ENCODE data around the gene DPCD.

Gene DPCD

DNA sequence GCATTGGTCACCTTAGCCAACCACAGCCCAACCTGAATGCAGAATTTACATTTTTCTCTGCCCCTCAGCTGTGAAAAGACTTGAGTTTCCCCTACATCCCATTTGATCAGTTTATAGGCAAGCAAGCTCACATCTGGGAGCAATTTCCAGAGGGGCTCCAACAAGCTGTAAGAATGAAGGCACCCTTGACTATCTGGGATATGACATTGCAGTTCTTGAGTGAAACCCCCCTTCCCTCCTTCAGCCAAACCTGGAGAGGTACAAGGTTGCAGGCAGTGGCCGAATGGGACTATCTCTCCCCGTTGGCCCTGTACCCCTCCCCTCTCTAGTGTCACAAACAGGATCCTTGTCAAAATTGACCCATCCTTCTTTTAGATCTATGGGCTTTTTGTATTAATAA is 30.6 kb upstream of the DPCD start:
- peaks cover 0 to 30% of the 10 kb centered on the region in 2 donors for H3K27me3 ChIP-seq
- peaks cover 0 to 4% (median 0%) of the 10 kb centered on the region in 4 donors for H3K4me1 ChIP-seq
- DNase-seq, result no peak
- intact Hi-C loops (cut with DNase I; ENCODE audit: low total_unique reads), result no loop called here
- H3K36me3 ChIP-seq, result peaks cover 7 to 33% (median 20%) of the 10 kb centered on the region in 3 donors
- H3K27ac ChIP-seq, result no peak overlapping the region
- H3K4me3 ChIP-seq, result no peak overlapping the region
- no peaks in the 10 kb centered on the region for H3K9me3 ChIP-seq
- TF ChIP-seq CTCF (IDR thresholded peaks at IDR 0.05), result no peak

GRCh38 chr10:101558204-101558603 is 29.9 kb upstream of the DPCD start:
- H3K9me3 ChIP-seq, result no peaks in the 10 kb centered on the region
- peaks cover 0 to 4% (median 0%) of the 10 kb centered on the region in 4 donors for H3K4me1 ChIP-seq
- intact Hi-C loops (cut with DNase I; ENCODE audit: low total_unique reads), result no loop called here
- no peak for TF ChIP-seq CTCF (IDR thresholded peaks at IDR 0.05)
- no peak overlapping the region for H3K27ac ChIP-seq
- H3K27me3 ChIP-seq, result peaks cover 0 to 36% of the 10 kb centered on the region in 2 donors
- H3K36me3 ChIP-seq, result peaks cover under 1 to 27% (median 13%) of the 10 kb centered on the region in 3 donors
- no peak for DNase-seq
- H3K4me3 ChIP-seq, result no peak overlapping the region

- TF ChIP-seq CTCF (IDR thresholded peaks at IDR 0.05), result no peak
- intact Hi-C loops (cut with DNase I; ENCODE audit: low total_unique reads), result no loop called here
- H3K36me3 ChIP-seq, result peaks cover 0 to 20% (median 6%) of the 10 kb centered on the region in 3 donors
Observed at GRCh38 chr10:101558671-101559595, 29.2 kb upstream of the DPCD start.

DNA sequence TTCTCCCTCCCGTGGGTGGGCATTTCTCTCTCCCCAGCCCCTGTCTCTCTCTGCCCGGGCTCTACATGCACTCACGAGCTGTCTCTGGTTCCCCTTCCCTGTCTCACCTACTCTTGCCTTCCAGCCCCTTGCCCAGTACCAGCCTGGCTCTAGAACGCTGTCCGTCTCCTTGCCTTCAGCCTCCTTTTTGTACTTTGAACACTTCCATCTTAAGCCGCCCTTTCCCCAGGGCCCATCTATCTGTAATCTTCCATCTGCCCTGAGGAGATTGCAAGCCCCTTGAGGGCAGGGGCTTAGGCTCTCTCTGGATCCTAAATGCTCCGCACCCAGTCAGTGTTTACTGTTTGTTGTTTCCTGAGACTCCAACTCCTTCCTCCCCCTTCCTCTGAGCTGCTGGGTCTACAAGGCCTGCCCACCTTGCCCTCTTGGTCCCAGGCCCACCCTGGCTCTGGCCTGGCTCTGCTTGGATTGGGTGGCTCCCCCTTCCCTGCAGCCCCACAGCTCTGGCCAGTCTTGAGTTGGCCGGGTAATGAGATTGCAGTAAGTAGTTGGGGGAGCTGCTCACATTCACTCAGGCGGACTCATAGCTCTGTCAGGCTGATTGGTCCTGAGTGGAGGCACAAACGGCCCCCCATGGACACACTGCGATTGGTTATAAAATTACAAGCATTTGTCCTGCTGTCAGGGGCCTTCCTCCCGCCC is 28.4 kb upstream of the DPCD start:
- no peak overlapping the region for H3K27ac ChIP-seq
- H3K4me3 ChIP-seq, result no peak overlapping the region
- peak in 1 of 2 donors; percentile 3 for DNase-seq
- H3K9me3 ChIP-seq, result no peaks in the 10 kb centered on the region
- H3K27me3 ChIP-seq, result peaks cover 0 to 52% of the 10 kb centered on the region in 2 donors
- intact Hi-C loops (cut with DNase I; ENCODE audit: low total_unique reads), result loop anchor here (10.0 kb wide), 1 partner anchor 285 kb away; no protein-coding TSS in a partner anchor
- H3K36me3 ChIP-seq, result peaks cover 0 to 12% (median 0%) of the 10 kb centered on the region in 3 donors
- peaks cover 0 to 4% (median 0%) of the 10 kb centered on the region in 4 donors for H3K4me1 ChIP-seq
- TF ChIP-seq CTCF (IDR thresholded peaks at IDR 0.05), result no peak

More at GRCh38 chr10:101558671-101559595, 29.2 kb upstream of the DPCD start:
- peaks cover 0 to 4% (median 0%) of the 10 kb centered on the region in 4 donors for H3K4me1 ChIP-seq
- H3K9me3 ChIP-seq, result no peaks in the 10 kb centered on the region
- peaks cover 0 to 44% of the 10 kb centered on the region in 2 donors for H3K27me3 ChIP-seq
- DNase-seq, result no peak
- H3K27ac ChIP-seq, result no peak overlapping the region
- H3K4me3 ChIP-seq, result no peak overlapping the region

DNA sequence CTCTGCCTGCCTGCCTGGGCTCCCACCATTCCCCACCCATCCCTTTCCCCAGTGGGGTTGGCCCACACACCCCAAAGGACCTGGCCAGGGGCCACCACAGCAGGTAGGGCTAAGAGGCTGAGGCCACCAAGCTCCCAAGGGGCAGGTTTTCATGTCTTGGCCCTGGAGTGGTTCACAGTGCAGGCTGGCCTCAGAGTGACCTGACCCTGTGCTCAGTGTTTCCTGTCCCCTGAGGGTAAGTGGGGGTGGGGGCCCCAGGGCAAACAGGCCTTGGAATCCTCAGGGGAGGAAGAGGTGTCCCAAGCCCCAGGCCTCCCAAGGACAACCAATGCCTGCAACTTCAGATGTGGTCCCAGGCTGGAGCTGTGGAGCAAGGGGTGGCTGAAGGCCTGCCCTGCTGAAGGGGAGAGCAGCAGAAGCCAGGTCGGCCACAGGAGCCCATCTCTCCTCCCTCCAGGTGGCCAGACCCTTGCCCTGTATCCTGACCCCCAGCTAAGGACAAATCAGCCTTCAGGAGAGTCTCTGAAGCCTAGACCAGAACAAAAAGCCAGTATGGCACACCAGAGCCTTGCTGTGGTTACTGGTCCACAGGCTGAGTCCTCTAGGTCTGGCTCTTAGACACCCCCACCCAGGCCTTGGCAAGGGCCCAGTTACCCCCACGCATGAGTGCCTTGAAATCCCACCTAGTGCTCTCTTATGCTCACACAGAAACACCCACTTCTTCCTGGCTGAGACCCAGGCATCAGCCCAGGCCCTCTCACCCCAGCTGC is 27.6 kb upstream of the DPCD start:
- Histone ChIP-seq H3K27ac (no peak overlapping the region), H3K4me3 (no peak overlapping the region), H3K9me3 (no peaks in the 10 kb centered on the region), H3K27me3 (peaks cover 0 to 59% of the 10 kb centered on the region in 2 donors), H3K4me1 (peaks cover 0 to 4% (median 0%) of the 10 kb centered on the region in 4 donors), H3K36me3 (peaks cover 0 to 6% (median 0%) of the 10 kb centered on the region in 3 donors)
- intact Hi-C loops (cut with DNase I; ENCODE audit: low total_unique reads), result loop anchor here (10.0 kb wide), 1 partner anchor 286 kb away; no protein-coding TSS in a partner anchor
- no peak for TF ChIP-seq CTCF (IDR thresholded peaks at IDR 0.05)
- DNase-seq, result peak; percentile 13 to 51
